KG1 (cell line): Measurements from ENCODE around the gene SRD5A3.

Experiments
- DNase-seq: peaks from one replicate; lab custom pipeline; 2025; lab: John Stamatoyannopoulos, UW

Gene SRD5A3

GRCh38 chr4:55407764-55408163, 61.7 kb downstream of the SRD5A3 start:
- no peak for DNase-seq

DNA sequence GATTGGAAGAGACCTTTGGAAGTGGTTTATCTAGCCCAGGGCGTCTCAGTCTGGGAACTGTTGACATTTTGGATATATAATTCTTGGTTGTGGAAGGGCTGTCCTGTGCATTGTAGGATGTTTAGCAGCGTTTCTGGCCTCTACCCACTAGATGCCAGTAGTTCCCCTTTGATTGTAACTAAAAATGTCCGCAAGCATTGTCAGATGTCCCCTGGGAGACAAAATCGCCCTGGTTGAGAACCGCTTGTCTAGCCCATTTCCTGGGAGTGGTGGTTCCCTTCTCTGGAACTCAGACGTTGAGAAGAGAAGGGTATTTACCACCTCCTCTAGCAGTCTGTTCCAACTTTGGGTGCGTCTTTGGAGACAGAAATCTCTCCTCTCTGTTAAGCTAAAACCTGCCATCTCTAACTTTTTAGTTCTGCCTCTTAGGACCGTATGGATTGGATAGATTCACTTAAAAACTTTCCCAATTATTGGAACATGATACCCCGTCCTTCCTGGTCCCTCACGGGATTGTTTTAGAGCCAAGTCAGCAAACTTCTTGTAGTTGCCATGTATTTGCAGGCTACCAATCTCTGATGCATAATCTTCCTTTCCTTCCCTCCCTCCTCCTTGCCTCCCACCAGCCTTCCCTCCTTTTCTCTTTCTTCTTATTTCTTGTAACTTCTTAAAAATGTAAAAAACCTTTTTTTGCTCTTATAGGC, 63.6 kb downstream of the SRD5A3 start:
- DNase-seq: no peak

- DNase-seq: no peak
These were observed 64.4 kb downstream of the SRD5A3 start for GRCh38 chr4:55410431-55410830.

- no peak for DNase-seq
These were observed 65.6 kb downstream of the SRD5A3 start for GRCh38 chr4:55411621-55412020.

- no peak for DNase-seq
These were observed 70.1 kb downstream of the SRD5A3 start for GRCh38 chr4:55416176-55416575.
